ENCODE results near the gene CYP2J2.
"Not testable (repeated sequence)": the region's sequence is repeated elsewhere in the genome, so short reads cannot be mapped to it uniquely, and the experiment has no call there.

Gene CYP2J2

DNA sequence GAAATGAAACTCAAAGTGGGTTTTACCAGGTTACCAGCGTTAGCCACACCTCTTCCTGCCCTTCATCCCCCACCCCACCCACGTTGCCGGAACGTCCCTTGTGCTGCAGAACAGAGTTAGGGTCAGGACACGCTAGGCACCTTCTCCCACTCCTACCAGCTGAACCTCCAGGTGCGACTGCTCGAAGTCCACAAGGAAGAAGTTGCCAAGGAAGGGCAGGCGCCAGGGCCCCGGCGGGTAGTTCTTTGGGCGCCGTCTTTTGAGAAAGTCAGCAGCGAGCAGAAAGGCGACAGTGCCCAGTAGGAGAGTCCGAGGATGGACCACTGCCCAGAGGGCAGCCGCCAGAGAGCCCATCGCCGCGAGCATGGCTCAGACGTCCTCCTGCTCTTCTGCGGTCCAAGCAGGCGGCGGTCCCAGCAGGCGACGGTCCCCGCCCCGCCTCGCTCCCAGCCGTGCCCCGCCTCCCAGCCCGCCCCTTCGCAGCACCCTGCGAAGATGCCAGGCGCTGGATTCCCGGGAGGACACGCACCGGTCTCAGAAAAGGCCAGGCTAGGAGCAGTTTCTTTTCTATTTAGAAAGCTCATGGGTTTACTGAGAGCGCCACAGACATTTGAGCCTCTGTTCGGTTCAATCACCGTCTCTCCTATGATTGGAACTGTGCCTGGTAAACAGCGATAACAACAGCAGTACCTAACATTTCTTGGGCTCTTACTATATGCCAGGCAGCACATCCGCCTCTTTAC lies at the start of gene CYP2J2:
Gene CYP2J2, minus strand, starts transcription at position 393 of the 743 bp plus-strand sequence. Its CDS starts 27 bp downstream, at position 366.
- peak within 1 kb of the TSS; percentile 53 for H3K4me3 ChIP-seq (ENCODE audit: low read depth, low read length)

GRCh38 chr1:59973719-59974118 lies 47.1 kb upstream of the CYP2J2 start:
- TF ChIP-seq, protein P1, sequence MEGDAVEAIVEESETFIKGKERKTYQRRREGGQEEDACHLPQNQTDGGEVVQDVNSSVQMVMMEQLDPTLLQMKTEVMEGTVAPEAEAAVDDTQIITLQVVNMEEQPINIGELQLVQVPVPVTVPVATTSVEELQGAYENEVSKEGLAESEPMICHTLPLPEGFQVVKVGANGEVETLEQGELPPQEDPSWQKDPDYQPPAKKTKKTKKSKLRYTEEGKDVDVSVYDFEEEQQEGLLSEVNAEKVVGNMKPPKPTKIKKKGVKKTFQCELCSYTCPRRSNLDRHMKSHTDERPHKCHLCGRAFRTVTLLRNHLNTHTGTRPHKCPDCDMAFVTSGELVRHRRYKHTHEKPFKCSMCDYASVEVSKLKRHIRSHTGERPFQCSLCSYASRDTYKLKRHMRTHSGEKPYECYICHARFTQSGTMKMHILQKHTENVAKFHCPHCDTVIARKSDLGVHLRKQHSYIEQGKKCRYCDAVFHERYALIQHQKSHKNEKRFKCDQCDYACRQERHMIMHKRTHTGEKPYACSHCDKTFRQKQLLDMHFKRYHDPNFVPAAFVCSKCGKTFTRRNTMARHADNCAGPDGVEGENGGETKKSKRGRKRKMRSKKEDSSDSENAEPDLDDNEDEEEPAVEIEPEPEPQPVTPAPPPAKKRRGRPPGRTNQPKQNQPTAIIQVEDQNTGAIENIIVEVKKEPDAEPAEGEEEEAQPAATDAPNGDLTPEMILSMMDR (IDR thresholded peaks at IDR 0.05; ENCODE audit: low read depth, low read length): no peak
- H3K4me3 ChIP-seq (ENCODE audit: low read depth, low read length): no peak overlapping the region

More for the DNA sequence above, at the start of gene CYP2J2:
- TF ChIP-seq, protein P1 (IDR thresholded peaks at IDR 0.05; ENCODE audit: low read depth, low read length): no peak

DNA sequence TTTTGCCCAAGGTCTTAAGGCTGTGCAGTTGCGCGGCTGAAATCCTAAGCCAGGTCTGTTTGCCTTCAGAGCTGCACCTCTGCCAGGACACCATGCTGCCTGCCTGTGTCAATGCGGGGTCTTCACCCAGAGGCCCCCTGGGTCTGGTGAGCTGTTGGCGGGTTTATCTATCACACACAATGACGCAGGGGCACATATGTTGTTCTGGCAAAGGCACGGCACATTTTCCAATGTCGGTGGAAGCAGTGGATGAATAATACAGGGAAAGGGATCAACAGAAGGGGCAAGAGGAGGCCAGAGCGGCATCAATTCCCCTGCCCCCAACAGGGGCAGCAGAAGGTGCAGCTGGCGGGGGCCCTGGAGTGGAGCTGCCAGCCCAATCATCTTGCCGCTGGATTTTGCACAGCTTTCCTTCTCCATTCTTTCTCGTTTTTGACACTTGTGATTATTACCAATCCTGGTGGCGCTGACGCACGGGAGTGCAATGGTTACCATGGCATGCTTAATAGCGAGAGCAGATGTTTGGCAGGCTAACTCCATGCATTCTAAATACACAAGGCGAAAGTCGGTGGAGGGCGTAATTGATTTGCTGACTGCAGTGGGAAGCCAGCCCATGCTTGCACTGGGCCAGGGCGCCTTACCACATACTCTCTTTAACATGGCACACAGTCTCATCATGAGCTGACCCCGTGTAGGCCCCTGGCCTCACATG lies 45.8 kb upstream of the CYP2J2 start:
- TF ChIP-seq, protein P1 (IDR thresholded peaks at IDR 0.05; ENCODE audit: low read depth, low read length): no peak
- no peak overlapping the region for H3K4me3 ChIP-seq (ENCODE audit: low read depth, low read length)

- TF ChIP-seq, protein P1 (IDR thresholded peaks at IDR 0.05; ENCODE audit: low read depth, low read length): peak; percentile 88
- H3K4me3 ChIP-seq (ENCODE audit: low read depth, low read length): no peak overlapping the region
Observed at GRCh38 chr1:59971464-59971911, 44.9 kb upstream of the CYP2J2 start.

DNA sequence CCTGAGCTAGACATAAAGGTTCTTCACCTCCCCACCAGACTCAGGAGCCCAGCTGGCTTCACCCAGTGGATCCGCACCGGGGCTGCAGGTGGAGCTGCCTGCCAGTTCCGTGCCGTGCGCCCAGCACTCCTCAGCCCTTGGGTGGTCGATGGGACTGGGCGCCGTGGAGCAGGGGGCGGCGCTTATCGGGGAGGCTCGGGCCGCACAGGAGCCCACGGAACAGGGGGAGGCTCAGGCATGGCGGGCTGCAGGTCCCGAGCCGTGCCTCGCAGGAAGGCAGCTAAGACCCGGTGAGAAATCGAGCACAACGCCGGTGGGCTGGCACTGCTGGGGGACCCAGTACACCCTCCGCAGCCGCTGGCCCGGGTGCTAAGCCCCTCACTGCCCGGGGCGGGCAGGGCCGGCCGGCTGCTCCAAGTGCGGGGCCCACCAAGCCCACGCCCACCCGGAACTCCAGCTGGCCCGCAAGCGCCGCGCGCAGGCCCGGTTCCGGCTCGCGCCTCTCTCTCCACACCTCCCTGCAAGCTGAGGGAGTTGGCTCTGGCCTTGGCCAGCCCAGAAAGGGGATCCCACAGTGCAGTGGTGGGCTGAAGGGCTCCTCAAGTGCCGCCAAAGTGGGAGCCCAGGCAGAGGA lies 43.1 kb upstream of the CYP2J2 start:
- H3K4me3 ChIP-seq (ENCODE audit: low read depth, low read length): not testable (repeated sequence)

DNA sequence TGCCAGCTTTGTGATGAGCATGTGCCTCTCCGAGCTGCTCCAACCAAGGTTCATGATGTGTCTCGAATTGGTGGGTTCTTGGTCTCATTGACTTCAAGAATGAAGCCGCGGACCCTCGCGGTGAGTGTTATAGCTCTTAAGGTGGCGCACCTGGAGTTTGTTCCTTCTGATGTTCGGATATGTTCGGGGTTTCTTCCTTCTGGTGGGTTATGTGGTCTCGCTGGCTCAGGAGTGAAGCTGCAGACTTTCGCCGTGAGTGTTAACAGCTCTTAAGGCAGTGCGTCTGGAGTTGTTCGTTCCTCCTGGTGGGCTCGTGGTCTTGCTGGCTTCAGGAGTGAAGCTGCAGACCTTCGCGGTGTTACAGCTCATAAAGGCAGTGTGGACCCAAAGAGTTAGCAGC lies 42.2 kb upstream of the CYP2J2 start:
- not testable (repeated sequence) for H3K4me3 ChIP-seq (ENCODE audit: low read depth, low read length)

- no peak overlapping the region for H3K4me3 ChIP-seq (ENCODE audit: low read depth, low read length)
- TF ChIP-seq, protein P1 (IDR thresholded peaks at IDR 0.05; ENCODE audit: low read depth, low read length): no peak
Observed at GRCh38 chr1:59967780-59968179, 41.2 kb upstream of the CYP2J2 start.

DNA sequence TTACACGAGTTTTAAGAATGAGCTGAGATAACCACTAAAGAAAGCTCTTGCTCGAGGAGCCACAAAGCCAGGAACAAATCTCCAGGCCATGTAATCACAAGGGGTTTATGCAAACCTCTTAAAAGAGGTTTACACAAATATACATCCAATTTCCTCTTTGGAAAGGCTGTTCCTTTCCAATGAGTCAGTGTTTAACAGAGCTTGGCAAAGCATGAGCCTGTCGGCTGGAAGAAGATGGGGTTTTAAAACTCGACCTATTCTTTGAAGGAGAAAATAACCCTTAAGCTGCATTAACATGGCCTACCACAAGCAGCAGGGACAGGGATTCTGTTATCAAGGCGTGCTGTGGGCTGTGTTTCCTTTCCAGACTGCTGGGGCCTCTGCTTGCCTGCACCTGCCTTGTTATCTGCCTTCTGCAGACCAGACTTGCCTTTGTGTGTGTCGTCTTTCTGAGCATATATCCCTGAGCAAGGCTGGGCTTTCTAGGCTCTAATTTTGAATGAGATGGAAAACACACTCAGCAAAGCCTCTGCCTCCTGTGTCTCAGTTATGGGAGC lies 40.6 kb upstream of the CYP2J2 start:
- H3K4me3 ChIP-seq (ENCODE audit: low read depth, low read length): no peak overlapping the region
- TF ChIP-seq, protein P1 (IDR thresholded peaks at IDR 0.05; ENCODE audit: low read depth, low read length): no peak
